K562 (cell line): ENCODE results near the gene TKT. TPM values are rescaled to one million over a fixed set of nuclear protein-coding genes. Genes with fewer than 3 reads are reported as not detected.

ENCODE experiments used
- ATAC-seq: fragments of 200-7000 bp; cut with Tn5 transposase; 3 replicates; pipeline ENCODE4 v1.9.1; 2020; ENCODE audit warnings: moderate library complexity
- BruUV-seq: library from RNA; stranded (reverse); fragments of 400-500 nt; replicated peaks from 2 replicates; lab custom pipeline; 2021; lab: Mats Ljungman, UMichigan
- CTCF ChIA-PET: fragments of 300-600 bp; formaldehyde crosslinking; extraction: SDS; loops from one replicate; lab custom pipeline; 2021; ENCODE audit warnings: low intra/inter-chr PET ratio; lab: Yijun Ruan, JAX
- POLR2A ChIA-PET: fragments of 300-600, 350-650 bp; sonication (Branson Sonifier 250); formaldehyde crosslinking; extraction: SDS; loops from one replicate; lab custom pipeline; 2021; ENCODE audit warnings: antibody characterized with exemption, inconsistent platforms; lab: Yijun Ruan, JAX
- DNase-seq, 4 experiments: peaks; one replicate each; pipeline versions ENCODE4 v3.0.0 to v3.0.0-alpha.2; 2011 to 2018; ENCODE audit warnings: low spot score in 3 of 4, mixed read lengths in 3 of 4; ENCODE audit errors: extremely low read depth in 1 of 4
- FAIRE-seq: peaks from 2 replicates; lab custom pipeline; 2011; peaks lifted over from hg19 to GRCh38; lab: Jason Lieb, UNC
- H2AFZ ChIP-seq: 2 replicates; pipeline ENCODE4 v1.6.0; 2011; ENCODE audit warnings: low read depth, low read length, control low read depth, inconsistent platforms
- H3K27ac ChIP-seq: fragments of 200-600 bp; 3 replicates; pipeline ENCODE4 v1.8.0; 2011; ENCODE audit warnings: low read depth, mild to moderate bottlenecking, control low read depth, inconsistent platforms, low read length, moderate library complexity, mixed read lengths; ENCODE audit errors: extremely low read depth
- H3K27me3 ChIP-seq, 2 experiments: fragments of 300-600 bp in 1 of 2; 2 replicates in 1 of 2; 3 replicates in 1 of 2; pipeline versions ENCODE4 v1.6.0 to v1.8.0; 2011; ENCODE audit warnings: inconsistent platforms in 2 of 2, low read length in 2 of 2, mild to moderate bottlenecking in 1 of 2, mixed read lengths in 1 of 2, moderate library complexity in 1 of 2; ENCODE audit not compliant: control insufficient read depth in 2 of 2, insufficient read depth in 2 of 2
- H3K36me3 ChIP-seq: fragments of 300-600 bp; 3 replicates; pipeline ENCODE4 v1.8.0; 2011; ENCODE audit warnings: mild to moderate bottlenecking, low read length, inconsistent platforms; ENCODE audit not compliant: control insufficient read depth, insufficient read depth
- H3K4me1 ChIP-seq, 2 experiments: fragments of 200-600 bp in 1 of 2; replicated peaks in 1 of 2; 2 replicates in 1 of 2; 3 replicates in 1 of 2; pipeline versions ENCODE4 v1.5.1 to v1.8.0; 2011; ENCODE audit warnings: inconsistent platforms in 2 of 2, low read length in 2 of 2, mild to moderate bottlenecking in 1 of 2, mixed read lengths in 1 of 2, moderate library complexity in 1 of 2; ENCODE audit not compliant: control insufficient read depth in 2 of 2, insufficient read depth in 2 of 2
- H3K4me2 ChIP-seq: 2 replicates; pipeline ENCODE4 v1.6.1; 2011; ENCODE audit warnings: low read length, control low read depth, inconsistent platforms, mixed read lengths; ENCODE audit not compliant: insufficient read depth
- H3K4me3 ChIP-seq: fragments of 200-600 bp; sonication (generic), shearing (Covaris generic); 2 replicates; pipeline ENCODE4 v1.5.1; 2016; ENCODE audit warnings: control low read depth, inconsistent platforms
- H3K79me2 ChIP-seq: fragments of 200-600 bp; 3 replicates; pipeline ENCODE4 v1.8.0; 2011; ENCODE audit warnings: low read length, inconsistent platforms; ENCODE audit not compliant: control insufficient read depth, insufficient read depth
- H3K9ac ChIP-seq, 2 experiments: 2 replicates each; pipeline versions ENCODE4 v1.6.0 to v1.6.1; 2011; ENCODE audit warnings: low read depth in 2 of 2, low read length in 2 of 2, control low read depth in 1 of 2, inconsistent platforms in 1 of 2, mild to moderate bottlenecking in 1 of 2, mixed read lengths in 1 of 2; ENCODE audit not compliant: insufficient read depth in 1 of 2
- H3K9me1 ChIP-seq: one replicate; pipeline ENCODE4 v1.6.0; 2011; ENCODE audit warnings: inconsistent platforms, mild to moderate bottlenecking, low read length, moderate library complexity; ENCODE audit not compliant: control insufficient read depth, insufficient read depth
- H3K9me3 ChIP-seq: replicated peaks from 2 replicates; pipeline ENCODE4 v1.5.1; 2011; ENCODE audit warnings: low read depth, low read length, inconsistent platforms; ENCODE audit not compliant: control insufficient read depth, insufficient read depth
- H4K20me1 ChIP-seq: replicated peaks from 2 replicates; pipeline ENCODE4 v1.6.1; 2011; ENCODE audit warnings: low read length, inconsistent platforms, mixed read lengths; ENCODE audit not compliant: control insufficient read depth, insufficient read depth
- RBFOX2 ChIP-seq: fragments of 200-400 bp; formaldehyde crosslinking; IDR thresholded peaks from 2 replicates; pipeline ENCODE4 v1.6.1; 2017; ENCODE audit warnings: low read depth, mild to moderate bottlenecking, low read length, moderate library complexity
- STAT5A ChIP-seq: IDR thresholded peaks from 2 replicates; pipeline ENCODE4 v1.6.1; 2012; ENCODE audit warnings: low read length, inconsistent platforms, borderline replicate concordance
- ZNF699 ChIP-seq: fragments of 250-450 bp; sonication (Bioruptor Pico); IDR thresholded peaks from 2 replicates; pipeline ENCODE4 v1.8.0; 2021; ENCODE audit warnings: mild to moderate bottlenecking, moderate library complexity; ENCODE audit not compliant: insufficient replicate concordance
- WGBS: fragments of 100-300 bp; shearing (Covaris generic); methylation state at CpG from one replicate; pipeline ENCODE4 v1.1.6; 2016; ENCODE audit warnings: low coverage, mixed read lengths; ENCODE audit not compliant: insufficient coverage; ENCODE audit errors: missing lambda C conversion rate; 5-methylcytosine and 5-hydroxymethylcytosine counted together
- in situ Hi-C: fragments of 300-500 bp; cut with MboI; formaldehyde crosslinking; loops from 4 replicates; pipeline ENCODE4 v1.15.0; 2018; ENCODE audit warnings: inconsistent platforms, mixed read lengths
- intact Hi-C: fragments of 100-400 bp; cut with micrococcal nuclease; formaldehyde crosslinking; loops from 2 replicates; pipeline ENCODE4 v1.14.2; 2022
- polyA plus RNA-seq, 8 experiments: library from polyadenylated mRNA; depleted of rRNA in 4 of 8; stranded (reverse) in 5 of 8; unstranded in 3 of 8; fragments of >200 nt; fragmentation: Nextera tagmentation in 2 of 8; fragmentation: Illumina TruSeq in 1 of 8; extraction: Ambion mirVana in 2 of 8; extraction: Trizol in 1 of 8; gene quantifications; 2 replicates each; pipeline versions ENCODE4 v1.2.1 to v1.2.3, GENCODE V29; 2011 to 2014; ENCODE audit warnings: inconsistent platforms in 1 of 8, missing spikeins in 1 of 8
- total RNA-seq, 7 experiments: library from RNA; depleted of rRNA in 6 of 7; stranded (reverse); fragments of >200 nt in 6 of 7; fragmentation: Illumina TruSeq in 2 of 7; extraction: Trizol in 2 of 7; gene quantifications; 2 replicates each; pipeline versions ENCODE4 v1.2.1 to v1.2.3, GENCODE V29; 2011 to 2021; ENCODE audit warnings: low replicate concordance in 1 of 7

The TKT gene
- total and polyA plus RNA-seq, 9 of the 15 experiments (the other 6 are each of a cell fraction or from before 2014, with no cell fraction given): 58.1 to 401 (median 187) TPM

DNA sequence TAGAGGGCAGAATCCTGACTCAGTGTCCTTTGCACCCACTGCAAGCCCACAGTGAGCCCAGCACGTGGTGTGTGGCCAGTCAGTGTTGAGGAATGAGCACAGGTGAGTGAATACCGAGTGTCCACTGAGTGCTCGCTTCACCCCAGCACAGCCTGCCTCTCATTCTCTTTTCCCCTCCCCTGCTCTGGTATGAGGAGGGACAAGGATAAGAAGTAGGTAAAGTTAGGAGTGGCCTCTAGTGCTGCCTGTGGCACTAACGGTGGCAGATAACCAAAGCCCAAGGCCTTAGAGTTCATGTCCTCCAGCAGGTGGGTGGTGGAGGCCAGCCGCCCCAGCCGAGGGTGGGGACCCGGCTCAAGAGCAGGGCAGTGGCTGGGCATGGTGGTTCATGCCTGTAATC lies 56.8 kb downstream of the TKT start:
- Histone ChIP-seq H3K9me3 (no peaks in the 10 kb centered on the region), H3K4me1 (peaks cover 9 to 14% of the 10 kb centered on the region in 2 experiments; a peak in 4 of 5 replicates), H3K4me2 (no peak overlapping the region), H3K9me1 (no peaks in the 10 kb centered on the region), H2AFZ (no peak overlapping the region), H3K4me3 (no peak overlapping the region), H3K79me2 (no peaks in the 10 kb centered on the region), H3K36me3 (0 out of 3 replicates have a peak, but pooled peaks cover 2% of the 10 kb centered on the region), H3K9ac (no peak overlapping the region), H4K20me1 (0 out of 2 replicates have a peak, but pooled peaks cover 5% of the 10 kb centered on the region), H3K27ac (no peak overlapping the region), H3K27me3 (no peaks in the 10 kb centered on the region)
- CTCF ChIA-PET: no interaction called here
- BruUV-seq: no TSS peak
- TF ChIP-seq STAT5A: no peak
- TF ChIP-seq RBFOX2: 0 out of 2 replicates have a peak, but pooled peaks have one; percentile 34
- no peak for TF ChIP-seq ZNF699 (CRISPR knock-in tag)
- in situ Hi-C loops (loop anchor here (5.0 kb wide), 1 partner anchor 87 kb away; no protein-coding TSS in a partner anchor), intact Hi-C loops (loop anchor here (5.0 kb wide), 1 partner anchor 67 kb away; the partner anchor contains the start of gene RFT1)
- no peak for DNase-seq
- WGBS: 65% methylated on average over 6 of the region's 7 CpGs
- no peak for FAIRE-seq
- no peak for ATAC-seq
- POLR2A ChIA-PET: interaction anchor here (0.8 kb wide), 1 partner anchor 228 kb away, joined by 4 read pairs; no protein-coding TSS in a partner anchor
